ENCODE results near the gene CCDC196.
"Not testable (repeated sequence)": the region's sequence is repeated elsewhere in the genome, so short reads cannot be mapped to it uniquely, and the experiment has no call there.

The CCDC196 gene

GRCh38 chr14:66495218-66496098 is 9.3 kb downstream of the CCDC196 start:
- Histone ChIP-seq H3K4me3 (ENCODE audit: low read length in 2 of 2) (peak overlapping the region in 1 of 2 donors; percentile 14), H3K27ac (ENCODE audit: low read length) (no peak overlapping the region), H3K9me3 (ENCODE audit: control insufficient read depth in 2 of 2, low read length in 2 of 2) (no peaks in the 10 kb centered on the region), H3K27me3 (ENCODE audit: control insufficient read depth in 1 of 2, insufficient read depth in 2 of 2, low read length in 2 of 2) (no peaks in the 10 kb centered on the region), H3K4me1 (ENCODE audit: control insufficient read depth, insufficient read depth, low read length) (no peaks in the 10 kb centered on the region), H3K36me3 (ENCODE audit: control insufficient read depth in 2 of 2, insufficient read depth in 2 of 2, low read length in 2 of 2) (no peaks in the 10 kb centered on the region), H3K9ac (ENCODE audit: low read length in 2 of 2) (no peak overlapping the region)

DNA sequence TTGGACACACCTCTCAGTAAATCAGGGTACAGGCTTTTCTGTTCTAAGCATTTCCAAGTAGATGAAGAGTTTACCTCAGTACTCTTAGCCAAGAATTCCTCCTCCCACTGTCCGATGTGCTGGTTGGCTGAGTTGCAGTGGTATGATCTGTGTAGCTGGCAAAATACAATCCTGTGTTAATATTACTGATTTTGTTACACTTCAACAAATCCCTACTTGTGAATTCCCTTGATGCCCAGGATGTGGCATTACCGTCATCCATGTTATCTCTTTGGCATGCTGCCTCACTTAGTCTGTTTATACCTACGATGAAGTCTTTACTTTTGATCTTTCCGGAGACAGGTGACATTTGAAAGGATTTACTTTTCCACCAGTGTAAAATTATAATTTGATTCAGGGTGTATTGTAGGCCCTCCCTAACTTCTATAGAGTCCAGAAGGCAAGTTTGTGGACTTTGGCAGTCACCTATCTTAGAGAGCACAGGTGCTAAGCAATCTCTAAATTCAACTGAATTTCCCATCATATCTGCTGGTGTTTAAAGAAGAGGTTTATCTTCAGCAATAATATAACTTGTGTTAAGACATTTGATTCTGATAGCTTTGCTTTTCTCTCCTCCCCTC is 10.1 kb downstream of the CCDC196 start:
- Histone ChIP-seq H3K36me3 (ENCODE audit: control insufficient read depth in 2 of 2, insufficient read depth in 2 of 2, low read length in 2 of 2) (no peaks in the 10 kb centered on the region), H3K4me1 (ENCODE audit: control insufficient read depth, insufficient read depth, low read length) (no peaks in the 10 kb centered on the region), H3K27ac (ENCODE audit: low read length) (no peak overlapping the region), H3K9me3 (ENCODE audit: control insufficient read depth in 2 of 2, low read length in 2 of 2) (no peaks in the 10 kb centered on the region), H3K4me3 (ENCODE audit: low read length in 2 of 2) (no peak overlapping the region), H3K27me3 (ENCODE audit: control insufficient read depth in 1 of 2, insufficient read depth in 2 of 2, low read length in 2 of 2) (no peaks in the 10 kb centered on the region), H3K9ac (ENCODE audit: low read length in 2 of 2) (no peak overlapping the region)

- Histone ChIP-seq H3K27ac (ENCODE audit: low read length) (no peak overlapping the region), H3K4me1 (ENCODE audit: control insufficient read depth, insufficient read depth, low read length) (no peaks in the 10 kb centered on the region), H3K9me3 (ENCODE audit: control insufficient read depth in 2 of 2, low read length in 2 of 2) (no peaks in the 10 kb centered on the region), H3K9ac (ENCODE audit: low read length in 2 of 2) (no peak overlapping the region), H3K36me3 (ENCODE audit: control insufficient read depth in 2 of 2, insufficient read depth in 2 of 2, low read length in 2 of 2) (no peaks in the 10 kb centered on the region), H3K27me3 (ENCODE audit: control insufficient read depth in 1 of 2, insufficient read depth in 2 of 2, low read length in 2 of 2) (no peaks in the 10 kb centered on the region), H3K4me3 (ENCODE audit: low read length in 2 of 2) (no peak overlapping the region)
Observed at GRCh38 chr14:66496911-66497310, 10.7 kb downstream of the CCDC196 start.

DNA sequence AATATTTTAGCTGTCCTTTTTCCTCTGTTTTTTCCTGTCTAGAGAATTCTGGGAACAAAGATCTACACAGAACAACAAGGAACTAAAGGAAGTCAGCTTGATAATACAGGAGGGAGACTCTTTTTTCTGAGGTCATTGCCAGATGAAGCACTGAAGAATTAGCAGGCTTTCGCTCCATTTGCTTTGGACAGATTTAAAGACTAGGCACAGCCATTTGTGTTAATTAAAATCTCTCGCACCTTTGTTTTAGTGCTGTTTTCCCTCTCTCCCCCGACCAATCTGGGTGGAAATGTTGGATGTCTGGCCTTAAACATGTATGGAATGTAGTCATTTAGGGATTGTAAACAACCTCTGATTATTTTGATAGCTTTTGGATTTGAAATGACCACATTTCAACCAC is 12.1 kb downstream of the CCDC196 start:
- Histone ChIP-seq H3K27ac (ENCODE audit: low read length) (no peak overlapping the region), H3K9me3 (ENCODE audit: control insufficient read depth in 2 of 2, low read length in 2 of 2) (no peaks in the 10 kb centered on the region), H3K36me3 (ENCODE audit: control insufficient read depth in 2 of 2, insufficient read depth in 2 of 2, low read length in 2 of 2) (no peaks in the 10 kb centered on the region), H3K4me1 (ENCODE audit: control insufficient read depth, insufficient read depth, low read length) (no peaks in the 10 kb centered on the region), H3K9ac (ENCODE audit: low read length in 2 of 2) (no peak overlapping the region), H3K27me3 (ENCODE audit: control insufficient read depth in 1 of 2, insufficient read depth in 2 of 2, low read length in 2 of 2) (no peaks in the 10 kb centered on the region), H3K4me3 (ENCODE audit: low read length in 2 of 2) (no peak overlapping the region)

DNA sequence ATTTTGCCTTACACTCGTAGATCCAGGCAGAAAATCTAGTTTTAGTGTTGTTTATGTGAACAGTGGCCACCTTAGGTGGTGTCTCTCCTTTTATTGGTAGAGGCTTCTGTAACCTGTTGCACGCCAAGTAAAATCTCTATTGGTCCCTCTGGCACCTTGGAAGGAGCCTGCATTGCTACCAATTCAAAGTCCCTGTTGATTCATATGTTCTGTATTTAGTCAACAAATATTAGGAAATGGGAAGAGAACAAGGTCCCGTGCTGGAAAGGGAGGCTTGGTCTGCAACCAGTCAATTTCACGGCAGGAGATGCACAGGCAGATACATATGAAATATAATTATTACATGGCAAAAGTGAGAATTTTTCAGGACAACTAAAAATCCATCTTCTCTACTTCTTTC is 15.4 kb downstream of the CCDC196 start:
- no peak overlapping the region for H3K27ac ChIP-seq (ENCODE audit: low read length)
- H3K9me3 ChIP-seq (ENCODE audit: control insufficient read depth in 2 of 2, low read length in 2 of 2): no peaks in the 10 kb centered on the region
- H3K4me3 ChIP-seq (ENCODE audit: low read length in 2 of 2): no peak overlapping the region
- H3K9ac ChIP-seq (ENCODE audit: low read length in 2 of 2): no peak overlapping the region
- H3K27me3 ChIP-seq (ENCODE audit: control insufficient read depth in 1 of 2, insufficient read depth in 2 of 2, low read length in 2 of 2): no peaks in the 10 kb centered on the region
- H3K4me1 ChIP-seq (ENCODE audit: control insufficient read depth, insufficient read depth, low read length): no peaks in the 10 kb centered on the region
- H3K36me3 ChIP-seq (ENCODE audit: control insufficient read depth in 2 of 2, insufficient read depth in 2 of 2, low read length in 2 of 2): no peaks in the 10 kb centered on the region

DNA sequence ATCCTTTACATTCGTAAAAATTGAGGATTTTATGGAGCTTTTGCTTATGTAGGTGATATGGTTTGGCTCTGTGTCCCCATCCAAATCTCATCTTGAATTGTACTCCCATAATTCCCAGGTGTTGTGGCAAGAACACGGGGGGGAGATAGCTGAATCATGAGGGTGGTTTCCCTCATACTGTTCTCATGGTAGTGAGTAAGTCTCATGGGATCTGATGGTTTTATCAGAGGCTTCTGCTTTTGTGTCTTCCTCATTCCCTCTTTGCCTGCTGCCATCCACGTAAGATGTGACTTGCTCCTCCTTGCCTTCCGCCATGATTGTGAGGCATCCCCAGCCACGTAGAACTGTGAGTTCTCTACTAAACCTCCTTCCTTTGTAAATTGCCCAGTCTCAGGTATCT is 16.7 kb downstream of the CCDC196 start:
- H3K4me3 ChIP-seq (ENCODE audit: low read length in 2 of 2); H3K36me3 ChIP-seq (ENCODE audit: control insufficient read depth in 2 of 2, insufficient read depth in 2 of 2, low read length in 2 of 2); H3K4me1 ChIP-seq (ENCODE audit: control insufficient read depth, insufficient read depth, low read length); H3K9ac ChIP-seq (ENCODE audit: low read length in 2 of 2); H3K27me3 ChIP-seq (ENCODE audit: control insufficient read depth in 1 of 2, insufficient read depth in 2 of 2, low read length in 2 of 2); H3K27ac ChIP-seq (ENCODE audit: low read length); H3K9me3 ChIP-seq (ENCODE audit: control insufficient read depth in 2 of 2, low read length in 2 of 2): not testable (repeated sequence)

DNA sequence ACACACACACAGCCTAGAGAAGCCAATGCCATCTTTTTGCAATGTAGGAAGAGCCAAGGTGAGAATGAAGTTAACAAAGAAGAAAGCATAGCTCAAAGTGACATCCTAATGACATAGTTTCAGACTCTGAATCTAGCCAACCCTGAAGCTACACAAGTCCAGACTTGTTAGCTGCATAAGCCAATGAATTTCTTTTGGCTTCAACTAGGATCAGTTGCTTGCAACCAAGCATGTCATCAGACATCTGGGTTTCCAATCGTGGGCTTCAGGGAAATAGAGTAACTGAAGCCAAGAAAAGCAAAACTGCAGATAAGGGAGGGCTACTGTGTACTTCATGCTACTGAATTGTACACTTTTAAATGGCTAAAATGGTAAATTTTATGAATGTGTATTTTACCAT is 17.4 kb downstream of the CCDC196 start:
- H3K27me3 ChIP-seq (ENCODE audit: control insufficient read depth in 1 of 2, insufficient read depth in 2 of 2, low read length in 2 of 2): no peaks in the 10 kb centered on the region
- H3K4me3 ChIP-seq (ENCODE audit: low read length in 2 of 2): no peak overlapping the region
- H3K4me1 ChIP-seq (ENCODE audit: control insufficient read depth, insufficient read depth, low read length): no peaks in the 10 kb centered on the region
- no peaks in the 10 kb centered on the region for H3K9me3 ChIP-seq (ENCODE audit: control insufficient read depth in 2 of 2, low read length in 2 of 2)
- H3K36me3 ChIP-seq (ENCODE audit: control insufficient read depth in 2 of 2, insufficient read depth in 2 of 2, low read length in 2 of 2): no peaks in the 10 kb centered on the region
- no peak overlapping the region for H3K9ac ChIP-seq (ENCODE audit: low read length in 2 of 2)
- H3K27ac ChIP-seq (ENCODE audit: low read length): no peak overlapping the region

DNA sequence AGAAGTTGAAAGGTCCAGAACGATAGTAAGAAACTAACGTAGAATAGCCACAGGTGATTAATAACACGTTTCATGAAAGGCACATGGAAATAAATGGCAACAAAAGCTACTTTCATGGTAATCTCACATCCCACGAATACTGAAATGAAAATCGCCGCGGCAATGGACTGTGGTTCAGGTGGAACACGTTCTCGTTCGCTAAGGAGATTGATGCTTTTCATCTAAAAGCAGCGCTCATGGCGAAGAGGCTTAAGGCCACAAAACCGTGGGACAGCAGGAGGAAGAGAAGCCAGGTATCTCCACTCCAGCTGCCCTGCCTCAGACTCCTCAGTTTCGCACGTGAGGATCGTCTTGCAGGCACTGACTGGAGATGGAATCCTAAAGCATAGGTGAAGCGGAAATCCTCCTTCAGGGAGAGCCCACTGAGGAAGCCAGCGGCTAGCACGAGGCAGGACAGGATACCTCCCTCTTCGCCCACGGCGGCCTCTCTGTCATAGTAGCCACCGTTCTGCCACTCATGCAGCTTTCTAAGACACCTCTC is 21.1 kb downstream of the CCDC196 start:
- Histone ChIP-seq H3K27ac (ENCODE audit: low read length) (peak overlapping the region; percentile 81), H3K27me3 (ENCODE audit: control insufficient read depth in 1 of 2, insufficient read depth in 2 of 2, low read length in 2 of 2) (no peaks in the 10 kb centered on the region), H3K9me3 (ENCODE audit: control insufficient read depth in 2 of 2, low read length in 2 of 2) (no peaks in the 10 kb centered on the region), H3K4me1 (ENCODE audit: control insufficient read depth, insufficient read depth, low read length) (peaks cover 5% of the 10 kb centered on the region), H3K36me3 (ENCODE audit: control insufficient read depth in 2 of 2, insufficient read depth in 2 of 2, low read length in 2 of 2) (no peaks in the 10 kb centered on the region), H3K9ac (ENCODE audit: low read length in 2 of 2) (peak overlapping the region; percentile 85 to 91), H3K4me3 (ENCODE audit: low read length in 2 of 2) (peak overlapping the region; percentile 91 to 92)

GRCh38 chr14:66507722-66508546 is 21.8 kb downstream of the CCDC196 start, which contains the start of gene GPHN:
TSS of gene GPHN (plus strand) at chr14:66508147.
- H3K36me3 ChIP-seq (ENCODE audit: control insufficient read depth in 2 of 2, insufficient read depth in 2 of 2, low read length in 2 of 2): no peaks in the 10 kb centered on the region
- H3K9me3 ChIP-seq (ENCODE audit: control insufficient read depth in 2 of 2, low read length in 2 of 2): no peaks in the 10 kb centered on the region
- peak within 1 kb of the TSS; percentile 91 to 92 for H3K4me3 ChIP-seq (ENCODE audit: low read length in 2 of 2)
- H3K4me1 ChIP-seq (ENCODE audit: control insufficient read depth, insufficient read depth, low read length): peaks cover 5% of the 10 kb centered on the region
- H3K27ac ChIP-seq (ENCODE audit: low read length): peak within 1 kb of the TSS; percentile 81
- no peaks in the 10 kb centered on the region for H3K27me3 ChIP-seq (ENCODE audit: control insufficient read depth in 1 of 2, insufficient read depth in 2 of 2, low read length in 2 of 2)
- peak within 1 kb of the TSS; percentile 89 to 91 for H3K9ac ChIP-seq (ENCODE audit: low read length in 2 of 2)

DNA sequence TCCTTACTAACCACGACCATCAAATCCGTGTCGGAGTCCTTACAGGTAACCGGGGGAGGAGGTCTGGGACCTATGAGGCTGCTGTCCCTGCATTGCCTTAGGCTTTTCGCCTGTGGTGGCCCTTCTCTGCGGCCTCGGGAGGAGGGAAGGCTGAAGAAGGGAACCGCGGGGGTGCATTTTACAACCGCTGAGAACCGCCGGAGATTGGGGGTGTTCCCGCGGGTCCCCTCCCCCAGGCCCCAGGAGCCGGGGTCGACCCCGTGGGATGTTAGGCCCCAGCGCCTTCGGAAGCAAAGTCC is 22.3 kb downstream of the CCDC196 start:
- Histone ChIP-seq H3K4me3 (ENCODE audit: low read length in 2 of 2) (peak overlapping the region; percentile 91 to 92), H3K36me3 (ENCODE audit: control insufficient read depth in 2 of 2, insufficient read depth in 2 of 2, low read length in 2 of 2) (no peaks in the 10 kb centered on the region), H3K9me3 (ENCODE audit: control insufficient read depth in 2 of 2, low read length in 2 of 2) (no peaks in the 10 kb centered on the region), H3K27me3 (ENCODE audit: control insufficient read depth in 1 of 2, insufficient read depth in 2 of 2, low read length in 2 of 2) (no peaks in the 10 kb centered on the region), H3K4me1 (ENCODE audit: control insufficient read depth, insufficient read depth, low read length) (peaks cover 5% of the 10 kb centered on the region), H3K9ac (ENCODE audit: low read length in 2 of 2) (peak overlapping the region; percentile 87 to 89), H3K27ac (ENCODE audit: low read length) (peak overlapping the region; percentile 81)
